CD4-positive, alpha-beta memory T cell (primary cell): ENCODE data around the gene SLC45A1. TPM values are rescaled to one million over a fixed set of nuclear protein-coding genes. Genes with fewer than 3 reads are reported as not detected.
A peak's percentile ranks its signal among the peaks of the same experiment; 100 is the strongest.
"Not testable (repeated sequence)": the region's sequence is repeated elsewhere in the genome, so short reads cannot be mapped to it uniquely, and the experiment has no call there.

Experiments
- CTCF ChIA-PET: fragments of 350-600 bp; sonication (Branson Sonifier 250); formaldehyde crosslinking; loops from one replicate; lab custom pipeline; 2021; ENCODE audit warnings: inconsistent platforms; ENCODE audit not compliant: partially characterized antibody; lab: Charles Lee
- POLR2A ChIA-PET: fragments of 350-600 bp; sonication (Branson Sonifier 250); formaldehyde crosslinking; loops from one replicate; lab custom pipeline; 2021; ENCODE audit not compliant: partially characterized antibody; lab: Charles Lee
- DNase-seq, 5 donors: peaks; one replicate each; pipeline versions ENCODE4 v3.0.0 to v3.0.0-alpha.2; 2020 to 2022; ENCODE audit warnings: mixed read lengths in 1 of 5
- H3K27ac ChIP-seq: one replicate; pipeline ENCODE4 v1.7.0; 2013; ENCODE audit warnings: low read depth, low read length
- H3K27me3 ChIP-seq: 2 replicates; pipeline ENCODE4 v1.7.0; 2013; ENCODE audit warnings: mild to moderate bottlenecking, low read length, moderate library complexity; ENCODE audit not compliant: insufficient read depth
- H3K36me3 ChIP-seq: 2 replicates; pipeline ENCODE4 v1.7.0; 2013; ENCODE audit warnings: mild to moderate bottlenecking, low read length, moderate library complexity; ENCODE audit not compliant: insufficient read depth
- H3K4me1 ChIP-seq: 2 replicates; pipeline ENCODE4 v1.7.0; 2013; ENCODE audit warnings: mild to moderate bottlenecking, low read length, moderate library complexity; ENCODE audit not compliant: insufficient read depth
- H3K4me3 ChIP-seq, 2 donors: one replicate each; pipeline ENCODE4 v1.7.0; 2013; ENCODE audit warnings: low read length in 2 of 2, mild to moderate bottlenecking in 1 of 2
- H3K9me3 ChIP-seq, 2 donors: one replicate each; pipeline ENCODE4 v1.7.0; 2013; ENCODE audit warnings: low read length in 2 of 2, control low read depth in 1 of 2; ENCODE audit not compliant: control insufficient read depth in 1 of 2
- H3K27ac Mint-ChIP-seq, 7 donors: one replicate each; pipeline ENCODE4 v1.8.0; 2020 to 2021; ENCODE audit warnings: mixed read lengths in 7 of 7, mild to moderate bottlenecking in 6 of 7, inconsistent platforms in 3 of 7, moderate library complexity in 3 of 7
- H3K27me3 Mint-ChIP-seq, 2 donors: one replicate each; pipeline ENCODE4 v1.8.0; 2020 to 2021; ENCODE audit warnings: mixed read lengths in 2 of 2
- H3K36me3 Mint-ChIP-seq, 2 donors: one replicate each; pipeline ENCODE4 v1.8.0; 2020 to 2021; ENCODE audit warnings: mixed read lengths in 2 of 2, inconsistent platforms in 1 of 2, mild to moderate bottlenecking in 1 of 2
- H3K4me1 Mint-ChIP-seq, 4 donors: one replicate each; pipeline ENCODE4 v1.8.0; 2020 to 2021; ENCODE audit warnings: mixed read lengths in 4 of 4, mild to moderate bottlenecking in 1 of 4
- H3K4me3 Mint-ChIP-seq, 8 donors: one replicate each; pipeline ENCODE4 v1.8.0; 2020 to 2021; ENCODE audit warnings: mixed read lengths in 8 of 8, mild to moderate bottlenecking in 7 of 8, moderate library complexity in 6 of 8, inconsistent platforms in 3 of 8
- H3K9me3 Mint-ChIP-seq, 8 donors: one replicate each; pipeline ENCODE4 v1.8.0; 2020 to 2021; ENCODE audit warnings: mixed read lengths in 8 of 8, mild to moderate bottlenecking in 5 of 8, inconsistent platforms in 3 of 8, moderate library complexity in 1 of 8
- intact Hi-C: fragments of 100-400 bp; cut with micrococcal nuclease; formaldehyde crosslinking; loops from one replicate; pipeline ENCODE4 v1.15.1; 2023
- polyA plus RNA-seq, 2 donors: library from polyadenylated mRNA; unstranded; fragments of 300-500 nt; fragmentation: Illumina TruSeq; gene quantifications; one replicate each; pipeline ENCODE4 v1.2.3, GENCODE V29; 2021
- total RNA-seq, 2 experiments: library from RNA; stranded (reverse); gene quantifications; one replicate each; pipeline ENCODE4 v1.2.3, GENCODE V29; 2021

Gene SLC45A1
- total and polyA plus RNA-seq, 4 experiments from 2014 or later, result 0.33 to 1.2 (median 0.73) TPM

DNA sequence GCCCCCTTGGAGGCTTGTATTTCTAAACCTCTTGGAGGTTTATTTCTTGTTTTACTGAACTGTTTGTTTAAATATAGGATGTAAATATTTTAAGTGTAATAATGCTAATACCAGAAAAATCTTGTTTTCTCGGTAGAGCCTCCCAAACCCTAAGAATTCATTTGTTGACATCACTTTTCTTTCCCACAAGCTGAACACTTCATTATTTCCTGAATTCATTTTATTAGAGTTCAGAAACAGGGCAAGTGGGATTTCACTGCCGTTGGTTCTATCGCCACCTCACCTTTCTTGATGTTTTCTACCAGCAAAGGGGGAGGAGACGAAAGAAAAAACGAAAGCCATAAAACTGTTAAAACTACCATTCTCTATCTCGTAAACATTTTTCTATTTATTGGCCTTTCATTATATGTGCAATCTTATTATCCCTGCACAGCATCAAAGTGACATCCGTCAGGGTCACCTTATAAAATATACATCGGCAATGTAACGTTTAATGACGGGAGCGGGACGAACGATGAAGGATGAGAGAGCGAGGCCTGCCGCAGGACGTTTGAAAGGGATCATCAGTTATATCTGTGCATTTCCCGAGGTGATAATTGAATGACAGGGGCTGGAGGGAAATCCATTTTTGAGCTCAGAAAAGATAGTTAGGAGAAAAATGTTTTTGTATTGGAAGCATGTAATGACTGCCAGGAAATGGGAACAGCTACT, 59.5 kb downstream of the SLC45A1 start:
- no peak for DNase-seq
- no peaks in the 10 kb centered on the region for H3K9me3 Mint-ChIP-seq
- H3K9me3 ChIP-seq, result no peaks in the 10 kb centered on the region
- peak overlapping the region in 1 of 8 donors; percentile 17 for H3K4me3 Mint-ChIP-seq
- no peaks in the 10 kb centered on the region for H3K27me3 Mint-ChIP-seq
- H3K4me1 ChIP-seq, result peaks cover 85% of the 10 kb centered on the region
- H3K4me3 ChIP-seq, result no peak overlapping the region
- H3K27ac Mint-ChIP-seq, result peak overlapping the region in 6 of 7 donors; percentile 25 to 76 (median 50)
- peaks cover 17% of the 10 kb centered on the region for H3K36me3 ChIP-seq
- CTCF ChIA-PET, result interaction anchor here (1.0 to 1.3 kb wide), 2 partner anchors 16 to 20 kb away, joined by 3 read pairs; no protein-coding TSS in a partner anchor
- H3K36me3 Mint-ChIP-seq, result peaks cover 15 to 54% of the 10 kb centered on the region in 2 donors
- POLR2A ChIA-PET, result interaction anchor here (1.0 to 1.8 kb wide), 3 partner anchors 11 to 45 kb away, joined by 3 to 5 read pairs (median 3); no protein-coding TSS in a partner anchor
- peaks cover 49 to 89% (median 76%) of the 10 kb centered on the region in 4 donors for H3K4me1 Mint-ChIP-seq
- intact Hi-C loops, result no loop called here
- H3K27me3 ChIP-seq, result no peaks in the 10 kb centered on the region
- H3K27ac ChIP-seq, result no peak overlapping the region

- POLR2A ChIA-PET, result interaction anchor here (1.5 to 1.8 kb wide), 2 partner anchors 11 to 44 kb away, joined by 3 to 5 read pairs; no protein-coding TSS in a partner anchor
- no peak overlapping the region for H3K4me3 ChIP-seq
- CTCF ChIA-PET, result interaction anchor here (0.9 kb wide), 1 partner anchor 349 kb away, joined by 4 read pairs; no protein-coding TSS in a partner anchor
- Mint-ChIP-seq H3K4me3 (peak overlapping the region in 5 of 8 donors; percentile 17 to 68 (median 41)), H3K27me3 (no peaks in the 10 kb centered on the region), H3K27ac (peak overlapping the region; percentile 35 to 94 (median 71)), H3K36me3 (peaks cover 15 to 55% of the 10 kb centered on the region in 2 donors), H3K9me3 (no peaks in the 10 kb centered on the region), H3K4me1 (peaks cover 49 to 89% (median 78%) of the 10 kb centered on the region in 4 donors)
- H3K27ac ChIP-seq, result no peak overlapping the region
- H3K27me3 ChIP-seq, result no peaks in the 10 kb centered on the region
- intact Hi-C loops, result no loop called here
- H3K36me3 ChIP-seq, result peaks cover 10% of the 10 kb centered on the region
- H3K9me3 ChIP-seq, result no peaks in the 10 kb centered on the region
- peaks cover 87% of the 10 kb centered on the region for H3K4me1 ChIP-seq
- no peak for DNase-seq
Measured at GRCh38 chr1:8378178-8378577, 60.3 kb downstream of the SLC45A1 start.

DNA sequence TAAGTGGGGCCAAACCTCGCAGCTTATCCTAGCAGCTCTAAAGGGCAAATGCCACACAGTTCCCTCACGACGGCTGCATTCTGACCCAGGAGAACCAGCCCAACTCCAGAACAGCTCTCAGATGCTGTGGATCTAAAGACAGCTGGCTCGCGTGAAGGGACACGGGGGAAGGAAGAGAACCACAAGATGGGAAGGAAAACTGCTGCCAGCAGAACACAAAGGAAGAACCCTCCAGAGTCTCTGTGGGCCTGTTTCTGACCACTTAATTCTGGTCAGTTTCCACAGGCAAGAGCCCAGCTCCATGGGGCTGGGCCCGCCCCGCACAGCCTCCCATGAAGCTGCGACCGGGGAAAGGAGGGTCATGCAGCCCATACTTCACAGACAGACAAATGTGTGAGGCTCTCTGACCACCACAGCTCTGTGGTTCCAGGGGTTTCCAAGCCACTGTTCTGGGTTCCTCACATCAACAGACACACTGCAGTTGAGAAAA, 61.1 kb downstream of the SLC45A1 start:
- Mint-ChIP-seq H3K4me1 (peaks cover 54 to 87% (median 78%) of the 10 kb centered on the region in 4 donors), H3K4me3 (peak overlapping the region in 4 of 8 donors; percentile 21 to 68 (median 47)), H3K36me3 (peaks cover 17 to 51% of the 10 kb centered on the region in 2 donors), H3K27ac (peak overlapping the region in 5 of 7 donors; percentile 53 to 94 (median 71)), H3K27me3 (no peaks in the 10 kb centered on the region), H3K9me3 (no peaks in the 10 kb centered on the region)
- POLR2A ChIA-PET, result interaction anchor here (1.8 kb wide), 1 partner anchor 43 kb away, joined by 5 read pairs; no protein-coding TSS in a partner anchor
- H3K27ac ChIP-seq, result no peak overlapping the region
- H3K4me3 ChIP-seq, result no peak overlapping the region
- peaks cover 89% of the 10 kb centered on the region for H3K4me1 ChIP-seq
- CTCF ChIA-PET, result interaction anchor here (0.8 to 0.9 kb wide), 2 partner anchors 52 to 348 kb away, joined by 3 to 4 read pairs; no protein-coding TSS in a partner anchor
- H3K9me3 ChIP-seq, result no peaks in the 10 kb centered on the region
- H3K36me3 ChIP-seq, result peaks cover 10% of the 10 kb centered on the region
- intact Hi-C loops, result no loop called here
- DNase-seq, result no peak
- no peaks in the 10 kb centered on the region for H3K27me3 ChIP-seq

- Histone ChIP-seq H3K36me3 (peaks cover 10% of the 10 kb centered on the region), H3K27ac (no peak overlapping the region), H3K4me3 (no peak overlapping the region), H3K4me1 (peaks cover 90% of the 10 kb centered on the region), H3K27me3 (no peaks in the 10 kb centered on the region), H3K9me3 (no peaks in the 10 kb centered on the region)
- Mint-ChIP-seq H3K4me3 (peak overlapping the region in 3 of 8 donors; percentile 21 to 34 (median 30)), H3K27me3 (no peaks in the 10 kb centered on the region), H3K4me1 (peaks cover 56 to 87% (median 79%) of the 10 kb centered on the region in 4 donors), H3K9me3 (no peaks in the 10 kb centered on the region), H3K27ac (peak overlapping the region in 4 of 7 donors; percentile 42 to 76 (median 60)), H3K36me3 (peaks cover 19 to 55% of the 10 kb centered on the region in 2 donors)
- intact Hi-C loops, result loop anchor here (5.0 kb wide), 1 partner anchor 43 kb away; no protein-coding TSS in a partner anchor
- no peak for DNase-seq
- POLR2A ChIA-PET, result no interaction called here
- CTCF ChIA-PET, result interaction anchor here (0.6 to 1.5 kb wide), 2 partner anchors 40 to 51 kb away, joined by 3 to 4 read pairs; no protein-coding TSS in a partner anchor
Measured at GRCh38 chr1:8379513-8380186, 61.7 kb downstream of the SLC45A1 start.

DNA sequence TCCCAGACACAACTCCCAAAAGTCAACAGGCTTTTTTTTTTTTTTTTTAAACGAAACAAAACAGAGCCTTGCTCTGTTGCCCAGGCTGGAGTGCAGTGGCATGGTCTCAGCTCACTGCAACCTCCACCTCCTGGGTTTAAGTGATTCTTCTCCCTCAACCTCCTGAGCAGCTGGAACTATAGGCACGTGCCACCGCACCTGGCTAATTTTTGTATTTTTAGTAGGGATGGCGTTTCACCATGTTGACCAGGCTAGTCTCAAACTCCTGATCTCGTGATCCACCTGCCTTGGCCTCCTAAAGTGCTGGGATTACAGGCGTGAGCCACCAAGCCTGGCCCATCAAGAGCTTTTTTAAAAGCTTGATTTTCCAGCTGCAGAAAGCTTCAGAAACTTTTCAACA, 62.4 kb downstream of the SLC45A1 start:
- H3K4me1 Mint-ChIP-seq, result peaks cover 57 to 88% (median 80%) of the 10 kb centered on the region in 4 donors

DNA sequence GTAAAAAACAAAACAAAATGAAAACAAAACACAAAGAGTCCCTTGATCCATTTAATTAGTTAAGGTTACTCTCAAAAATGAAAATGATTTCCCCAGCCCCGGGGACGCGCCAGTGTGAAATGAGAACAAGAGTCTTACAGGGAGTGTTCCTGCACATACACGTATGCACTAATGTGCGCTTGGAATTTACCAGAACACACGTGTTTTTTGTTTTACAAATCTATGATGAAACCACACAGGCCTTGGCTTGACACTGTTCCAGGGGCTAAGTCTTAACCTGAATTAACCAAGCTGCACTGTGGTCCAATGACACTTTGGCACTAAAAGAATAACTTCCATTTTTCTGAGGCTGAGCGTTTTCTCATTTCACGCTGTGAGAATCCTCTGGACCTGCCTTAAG, 63.7 kb downstream of the SLC45A1 start:
- Mint-ChIP-seq H3K4me1 (peaks cover 60 to 88% (median 80%) of the 10 kb centered on the region in 4 donors), H3K36me3 (peaks cover 25 to 52% of the 10 kb centered on the region in 2 donors), H3K27me3 (no peaks in the 10 kb centered on the region), H3K4me3 (peak overlapping the region in 1 of 8 donors; percentile 78), H3K9me3 (no peaks in the 10 kb centered on the region), H3K27ac (peak overlapping the region in 3 of 7 donors; percentile 8 to 87 (median 23))
- H3K4me1 ChIP-seq, result peaks cover 93% of the 10 kb centered on the region
- DNase-seq, result no peak
- H3K36me3 ChIP-seq, result peaks cover 10% of the 10 kb centered on the region
- intact Hi-C loops, result loop anchor here (5.0 kb wide), 1 partner anchor 41 kb away; no protein-coding TSS in a partner anchor
- no peak overlapping the region for H3K27ac ChIP-seq
- POLR2A ChIA-PET, result interaction anchor here (1.1 kb wide), 1 partner anchor 9 kb away, joined by 3 read pairs; no protein-coding TSS in a partner anchor
- H3K9me3 ChIP-seq, result no peaks in the 10 kb centered on the region
- CTCF ChIA-PET, result interaction anchor here (1.5 kb wide), 1 partner anchor 11 kb away, joined by 6 read pairs; no protein-coding TSS in a partner anchor
- H3K4me3 ChIP-seq, result no peak overlapping the region
- H3K27me3 ChIP-seq, result no peaks in the 10 kb centered on the region

More for the DNA sequence above, 62.4 kb downstream of the SLC45A1 start:
- H3K4me3 ChIP-seq, H3K4me3 Mint-ChIP-seq, H3K9me3 ChIP-seq, H3K27me3 Mint-ChIP-seq, H3K27ac ChIP-seq, H3K9me3 Mint-ChIP-seq, DNase-seq, H3K27me3 ChIP-seq, POLR2A ChIA-PET, H3K36me3 ChIP-seq: not testable (repeated sequence)
- H3K4me1 ChIP-seq, result peaks cover 91% of the 10 kb centered on the region
- intact Hi-C loops, result loop anchor here (5.0 kb wide), 1 partner anchor 42 kb away; no protein-coding TSS in a partner anchor
- CTCF ChIA-PET, result interaction anchor here (0.6 to 1.5 kb wide), 3 partner anchors 11 to 51 kb away, joined by 3 to 4 read pairs (median 3); no protein-coding TSS in a partner anchor
- Mint-ChIP-seq H3K36me3 (peaks cover 19 to 53% of the 10 kb centered on the region in 2 donors), H3K27ac (peak overlapping the region in 5 of 7 donors; percentile 22 to 77 (median 37))
